Measurements from ENCODE around the gene WFDC2. TPM values are rescaled to one million over a fixed set of nuclear protein-coding genes. Genes with fewer than 3 reads are reported as not detected.

Gene WFDC2
- total RNA-seq, 1 donor from 2014 or later = 61.3 TPM

DNA sequence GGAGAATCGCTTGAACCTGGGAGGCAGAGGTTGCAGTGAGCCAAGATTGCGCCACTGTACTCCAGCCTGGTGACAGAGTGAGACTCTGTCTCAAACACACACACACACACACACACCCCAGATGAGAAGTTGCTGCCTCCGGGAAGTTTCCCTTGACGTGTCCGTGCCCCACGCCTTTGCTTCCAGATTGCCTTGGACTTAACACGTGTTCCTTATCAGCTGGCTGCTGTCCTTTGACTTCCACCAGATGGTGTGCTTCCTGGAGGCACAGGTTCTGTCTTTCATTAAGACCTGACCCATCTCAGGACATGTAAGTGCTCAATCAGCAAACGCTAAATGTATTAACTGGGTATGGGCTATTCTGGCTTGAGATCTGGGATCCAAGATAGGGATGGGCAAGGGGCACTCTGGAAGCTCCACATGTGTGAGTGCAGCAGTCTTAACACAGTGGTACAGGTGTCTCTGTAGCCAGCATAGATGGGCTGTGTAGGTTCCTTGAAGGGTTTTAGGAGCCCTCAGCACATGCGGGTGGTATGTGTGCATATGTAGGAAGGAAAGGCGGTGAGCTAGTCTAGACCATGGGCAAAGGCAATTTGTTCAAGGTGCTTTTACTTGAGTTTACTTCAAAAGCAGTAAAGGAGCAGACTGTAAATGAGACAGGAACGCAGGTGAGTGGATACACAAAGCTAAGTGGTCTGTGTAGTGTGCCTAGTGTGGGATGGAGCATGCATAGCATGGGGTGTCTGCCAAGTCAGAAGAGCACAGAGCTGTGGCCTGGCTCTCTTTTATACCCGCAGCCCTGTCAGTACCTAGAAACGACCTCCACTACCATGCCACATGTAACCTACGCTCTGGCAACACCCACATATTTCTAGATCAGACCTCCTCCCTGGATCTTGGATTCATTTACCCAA is 42.1 kb upstream of the WFDC2 start:
- peaks cover 3% of the 10 kb centered on the region for H3K36me3 Mint-ChIP-seq
- TF ChIP-seq, protein P1, sequence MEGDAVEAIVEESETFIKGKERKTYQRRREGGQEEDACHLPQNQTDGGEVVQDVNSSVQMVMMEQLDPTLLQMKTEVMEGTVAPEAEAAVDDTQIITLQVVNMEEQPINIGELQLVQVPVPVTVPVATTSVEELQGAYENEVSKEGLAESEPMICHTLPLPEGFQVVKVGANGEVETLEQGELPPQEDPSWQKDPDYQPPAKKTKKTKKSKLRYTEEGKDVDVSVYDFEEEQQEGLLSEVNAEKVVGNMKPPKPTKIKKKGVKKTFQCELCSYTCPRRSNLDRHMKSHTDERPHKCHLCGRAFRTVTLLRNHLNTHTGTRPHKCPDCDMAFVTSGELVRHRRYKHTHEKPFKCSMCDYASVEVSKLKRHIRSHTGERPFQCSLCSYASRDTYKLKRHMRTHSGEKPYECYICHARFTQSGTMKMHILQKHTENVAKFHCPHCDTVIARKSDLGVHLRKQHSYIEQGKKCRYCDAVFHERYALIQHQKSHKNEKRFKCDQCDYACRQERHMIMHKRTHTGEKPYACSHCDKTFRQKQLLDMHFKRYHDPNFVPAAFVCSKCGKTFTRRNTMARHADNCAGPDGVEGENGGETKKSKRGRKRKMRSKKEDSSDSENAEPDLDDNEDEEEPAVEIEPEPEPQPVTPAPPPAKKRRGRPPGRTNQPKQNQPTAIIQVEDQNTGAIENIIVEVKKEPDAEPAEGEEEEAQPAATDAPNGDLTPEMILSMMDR (IDR thresholded peaks at IDR 0.05; ENCODE audit: unreplicated experiment) = no peak
- H3K4me1 Mint-ChIP-seq = no peaks in the 10 kb centered on the region
- H3K27ac Mint-ChIP-seq = no peak overlapping the region
- no peaks in the 10 kb centered on the region for H3K9me3 Mint-ChIP-seq
- no peak for DNase-seq (ENCODE audit: low spot score in 2 of 2, unreplicated experiment in 2 of 2)
- no peaks in the 10 kb centered on the region for H3K27me3 Mint-ChIP-seq (ENCODE audit: low read depth)
- no peak overlapping the region for H3K4me3 Mint-ChIP-seq

DNA sequence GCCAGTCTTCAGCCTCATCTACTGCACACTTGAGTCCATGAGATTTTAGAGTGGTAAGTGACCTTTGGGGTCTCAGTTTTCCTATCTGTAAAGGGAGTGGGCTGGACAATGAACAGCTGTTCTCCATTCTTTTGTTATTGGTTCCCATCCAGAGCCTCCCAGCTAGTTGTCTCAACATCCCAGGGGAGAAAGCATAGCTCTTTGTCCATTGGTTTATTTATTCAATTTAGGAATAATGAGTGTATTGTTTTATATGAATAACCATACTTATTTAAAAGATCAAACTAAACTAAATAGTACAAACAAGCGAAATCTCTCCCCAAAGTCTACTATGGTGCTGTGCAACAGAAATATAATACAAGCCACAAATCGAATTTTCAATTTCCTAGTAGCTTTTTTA is 39.9 kb upstream of the WFDC2 start:
- Mint-ChIP-seq H3K9me3 (no peaks in the 10 kb centered on the region), H3K36me3 (peaks cover 6% of the 10 kb centered on the region), H3K4me1 (no peaks in the 10 kb centered on the region), H3K27ac (no peak overlapping the region), H3K4me3 (no peak overlapping the region), H3K27me3 (ENCODE audit: low read depth) (no peaks in the 10 kb centered on the region)
- TF ChIP-seq, protein P1 (IDR thresholded peaks at IDR 0.05; ENCODE audit: unreplicated experiment) = no peak
- no peak for DNase-seq (ENCODE audit: low spot score in 2 of 2, unreplicated experiment in 2 of 2)

DNA sequence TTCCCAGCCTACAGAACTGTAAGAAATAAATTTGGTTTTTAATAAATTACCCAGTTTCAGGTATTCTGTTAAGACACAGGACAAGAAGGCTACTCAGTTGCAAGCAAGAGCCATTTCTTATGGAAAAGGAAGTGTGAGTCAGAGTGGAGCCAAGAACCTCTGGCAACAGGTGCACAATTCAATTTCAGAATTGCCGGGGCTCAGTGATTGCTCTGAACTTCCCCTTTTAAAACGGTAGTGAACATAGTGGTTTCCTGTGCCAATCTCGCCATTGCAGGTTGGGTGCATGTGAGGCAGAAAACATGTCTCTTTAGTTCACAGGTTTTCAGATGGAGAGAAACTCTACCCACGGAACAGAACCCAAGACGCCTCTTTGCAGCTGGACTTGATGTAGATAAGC is 37.3 kb upstream of the WFDC2 start:
- Mint-ChIP-seq H3K9me3 (no peaks in the 10 kb centered on the region), H3K27ac (no peak overlapping the region), H3K4me3 (no peak overlapping the region), H3K4me1 (no peaks in the 10 kb centered on the region), H3K27me3 (ENCODE audit: low read depth) (peaks cover 10% of the 10 kb centered on the region), H3K36me3 (peaks cover 3% of the 10 kb centered on the region)
- no peak for DNase-seq (ENCODE audit: low spot score in 2 of 2, unreplicated experiment in 2 of 2)
- TF ChIP-seq, protein P1 (IDR thresholded peaks at IDR 0.05; ENCODE audit: unreplicated experiment) = no peak

DNA sequence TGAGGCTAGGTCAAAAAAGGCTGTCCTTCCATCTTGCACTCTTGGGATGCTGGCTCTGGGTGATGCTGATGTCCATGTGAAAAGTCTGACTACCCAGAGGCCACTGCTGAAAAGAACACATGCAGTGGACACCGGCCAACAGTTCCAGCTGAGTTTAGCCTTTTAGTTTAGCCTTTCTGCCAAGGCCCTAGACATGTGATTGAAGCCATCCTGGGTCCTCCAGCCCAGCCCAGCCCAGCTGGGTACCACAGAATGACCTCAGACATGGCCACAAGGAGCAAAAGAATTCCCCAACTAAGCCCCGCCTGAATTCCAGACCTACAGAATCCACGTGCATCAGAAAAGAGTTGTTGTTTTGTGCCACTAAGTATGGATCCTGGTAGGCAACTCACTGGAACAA is 36.2 kb upstream of the WFDC2 start:
- H3K4me3 Mint-ChIP-seq = no peak overlapping the region
- H3K27me3 Mint-ChIP-seq (ENCODE audit: low read depth) = peaks cover 10% of the 10 kb centered on the region
- no peaks in the 10 kb centered on the region for H3K9me3 Mint-ChIP-seq
- DNase-seq (ENCODE audit: low spot score in 2 of 2, unreplicated experiment in 2 of 2) = no peak
- peaks cover 3% of the 10 kb centered on the region for H3K36me3 Mint-ChIP-seq
- H3K27ac Mint-ChIP-seq = no peak overlapping the region
- H3K4me1 Mint-ChIP-seq = no peaks in the 10 kb centered on the region
- TF ChIP-seq, protein P1 (IDR thresholded peaks at IDR 0.05; ENCODE audit: unreplicated experiment) = no peak

DNA sequence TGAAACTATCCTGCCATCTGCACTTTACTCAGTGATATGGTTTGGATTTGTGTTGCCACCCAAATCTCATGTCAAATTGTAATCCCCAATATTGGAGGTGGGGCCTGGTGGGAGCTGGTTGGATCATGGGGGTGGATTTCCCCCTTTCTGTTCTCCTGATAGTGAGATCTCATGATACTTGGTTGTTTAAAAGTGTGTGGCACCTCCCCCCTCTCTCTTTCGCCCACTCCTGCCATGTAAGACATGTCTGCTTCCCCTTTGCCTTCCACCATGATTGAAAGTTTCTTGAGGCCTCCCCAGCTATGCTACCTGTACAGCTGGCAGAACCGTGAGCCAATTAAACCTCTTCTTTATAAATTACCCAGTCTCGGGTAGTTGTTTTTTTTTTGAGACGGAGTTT is 35.6 kb upstream of the WFDC2 start:
- no peak overlapping the region for H3K27ac Mint-ChIP-seq
- H3K9me3 Mint-ChIP-seq = no peaks in the 10 kb centered on the region
- TF ChIP-seq, protein P1 (IDR thresholded peaks at IDR 0.05; ENCODE audit: unreplicated experiment) = no peak
- peaks cover 10% of the 10 kb centered on the region for H3K27me3 Mint-ChIP-seq (ENCODE audit: low read depth)
- H3K36me3 Mint-ChIP-seq = peaks cover 3% of the 10 kb centered on the region
- H3K4me1 Mint-ChIP-seq = no peaks in the 10 kb centered on the region
- no peak for DNase-seq (ENCODE audit: low spot score in 2 of 2, unreplicated experiment in 2 of 2)
- H3K4me3 Mint-ChIP-seq = no peak overlapping the region

All from mesothelial cell of epicardium (in vitro differentiated cells).